ENCODE results near the gene SRP68. TPM values are rescaled to one million over a fixed set of nuclear protein-coding genes. Genes with fewer than 3 reads are reported as not detected.

Gene SRP68
- total and polyA plus RNA-seq, 9 of the 15 experiments (the other 6 are each of a cell fraction or from before 2014, with no cell fraction given), result 29.4 to 92.6 (median 36.2) TPM

DNA sequence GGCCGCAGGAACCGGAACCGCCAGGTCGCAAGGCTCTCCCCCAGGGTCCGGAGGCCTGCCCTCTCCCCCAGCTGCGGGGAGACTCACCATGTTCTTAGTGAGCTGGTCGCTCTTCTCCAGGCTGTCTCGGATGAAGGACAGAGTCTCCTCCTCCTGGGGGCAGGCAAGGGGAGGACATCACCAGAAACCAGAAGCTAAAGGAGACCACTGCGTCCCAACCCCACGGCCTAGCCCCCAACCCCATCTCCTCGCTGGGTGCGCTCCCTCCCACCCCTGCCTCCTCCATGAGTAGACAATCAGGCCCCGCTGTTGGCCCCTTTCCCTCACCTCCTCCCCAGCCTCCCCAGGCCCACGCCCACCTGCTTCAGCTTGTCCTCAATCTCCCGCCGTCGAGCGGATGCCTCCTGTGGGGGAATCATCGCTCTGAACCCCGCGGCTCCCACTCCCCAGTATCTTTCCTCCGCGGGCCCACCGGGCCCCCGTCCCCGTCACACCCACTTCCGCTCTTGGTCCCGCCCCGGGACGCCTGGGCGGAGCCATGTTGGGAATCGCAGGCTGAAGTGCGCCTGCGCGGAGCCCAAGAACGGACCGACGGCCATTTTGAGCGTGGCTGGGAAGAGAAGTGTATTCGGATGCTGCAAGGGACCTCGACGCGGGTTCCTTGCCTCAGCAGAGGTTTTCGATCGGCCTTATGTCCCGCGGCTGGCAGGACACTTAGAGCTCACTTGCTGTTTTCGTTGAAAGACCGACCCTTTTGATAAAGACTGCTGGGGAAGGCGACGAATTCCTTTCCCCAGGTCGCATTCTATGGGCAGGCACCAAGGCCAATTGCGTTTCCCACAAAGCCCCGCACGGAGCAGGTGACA is 31.2 kb upstream of the SRP68 start, which contains the start of gene EXOC7 (continued):
- TF ChIP-seq, protein P1, sequence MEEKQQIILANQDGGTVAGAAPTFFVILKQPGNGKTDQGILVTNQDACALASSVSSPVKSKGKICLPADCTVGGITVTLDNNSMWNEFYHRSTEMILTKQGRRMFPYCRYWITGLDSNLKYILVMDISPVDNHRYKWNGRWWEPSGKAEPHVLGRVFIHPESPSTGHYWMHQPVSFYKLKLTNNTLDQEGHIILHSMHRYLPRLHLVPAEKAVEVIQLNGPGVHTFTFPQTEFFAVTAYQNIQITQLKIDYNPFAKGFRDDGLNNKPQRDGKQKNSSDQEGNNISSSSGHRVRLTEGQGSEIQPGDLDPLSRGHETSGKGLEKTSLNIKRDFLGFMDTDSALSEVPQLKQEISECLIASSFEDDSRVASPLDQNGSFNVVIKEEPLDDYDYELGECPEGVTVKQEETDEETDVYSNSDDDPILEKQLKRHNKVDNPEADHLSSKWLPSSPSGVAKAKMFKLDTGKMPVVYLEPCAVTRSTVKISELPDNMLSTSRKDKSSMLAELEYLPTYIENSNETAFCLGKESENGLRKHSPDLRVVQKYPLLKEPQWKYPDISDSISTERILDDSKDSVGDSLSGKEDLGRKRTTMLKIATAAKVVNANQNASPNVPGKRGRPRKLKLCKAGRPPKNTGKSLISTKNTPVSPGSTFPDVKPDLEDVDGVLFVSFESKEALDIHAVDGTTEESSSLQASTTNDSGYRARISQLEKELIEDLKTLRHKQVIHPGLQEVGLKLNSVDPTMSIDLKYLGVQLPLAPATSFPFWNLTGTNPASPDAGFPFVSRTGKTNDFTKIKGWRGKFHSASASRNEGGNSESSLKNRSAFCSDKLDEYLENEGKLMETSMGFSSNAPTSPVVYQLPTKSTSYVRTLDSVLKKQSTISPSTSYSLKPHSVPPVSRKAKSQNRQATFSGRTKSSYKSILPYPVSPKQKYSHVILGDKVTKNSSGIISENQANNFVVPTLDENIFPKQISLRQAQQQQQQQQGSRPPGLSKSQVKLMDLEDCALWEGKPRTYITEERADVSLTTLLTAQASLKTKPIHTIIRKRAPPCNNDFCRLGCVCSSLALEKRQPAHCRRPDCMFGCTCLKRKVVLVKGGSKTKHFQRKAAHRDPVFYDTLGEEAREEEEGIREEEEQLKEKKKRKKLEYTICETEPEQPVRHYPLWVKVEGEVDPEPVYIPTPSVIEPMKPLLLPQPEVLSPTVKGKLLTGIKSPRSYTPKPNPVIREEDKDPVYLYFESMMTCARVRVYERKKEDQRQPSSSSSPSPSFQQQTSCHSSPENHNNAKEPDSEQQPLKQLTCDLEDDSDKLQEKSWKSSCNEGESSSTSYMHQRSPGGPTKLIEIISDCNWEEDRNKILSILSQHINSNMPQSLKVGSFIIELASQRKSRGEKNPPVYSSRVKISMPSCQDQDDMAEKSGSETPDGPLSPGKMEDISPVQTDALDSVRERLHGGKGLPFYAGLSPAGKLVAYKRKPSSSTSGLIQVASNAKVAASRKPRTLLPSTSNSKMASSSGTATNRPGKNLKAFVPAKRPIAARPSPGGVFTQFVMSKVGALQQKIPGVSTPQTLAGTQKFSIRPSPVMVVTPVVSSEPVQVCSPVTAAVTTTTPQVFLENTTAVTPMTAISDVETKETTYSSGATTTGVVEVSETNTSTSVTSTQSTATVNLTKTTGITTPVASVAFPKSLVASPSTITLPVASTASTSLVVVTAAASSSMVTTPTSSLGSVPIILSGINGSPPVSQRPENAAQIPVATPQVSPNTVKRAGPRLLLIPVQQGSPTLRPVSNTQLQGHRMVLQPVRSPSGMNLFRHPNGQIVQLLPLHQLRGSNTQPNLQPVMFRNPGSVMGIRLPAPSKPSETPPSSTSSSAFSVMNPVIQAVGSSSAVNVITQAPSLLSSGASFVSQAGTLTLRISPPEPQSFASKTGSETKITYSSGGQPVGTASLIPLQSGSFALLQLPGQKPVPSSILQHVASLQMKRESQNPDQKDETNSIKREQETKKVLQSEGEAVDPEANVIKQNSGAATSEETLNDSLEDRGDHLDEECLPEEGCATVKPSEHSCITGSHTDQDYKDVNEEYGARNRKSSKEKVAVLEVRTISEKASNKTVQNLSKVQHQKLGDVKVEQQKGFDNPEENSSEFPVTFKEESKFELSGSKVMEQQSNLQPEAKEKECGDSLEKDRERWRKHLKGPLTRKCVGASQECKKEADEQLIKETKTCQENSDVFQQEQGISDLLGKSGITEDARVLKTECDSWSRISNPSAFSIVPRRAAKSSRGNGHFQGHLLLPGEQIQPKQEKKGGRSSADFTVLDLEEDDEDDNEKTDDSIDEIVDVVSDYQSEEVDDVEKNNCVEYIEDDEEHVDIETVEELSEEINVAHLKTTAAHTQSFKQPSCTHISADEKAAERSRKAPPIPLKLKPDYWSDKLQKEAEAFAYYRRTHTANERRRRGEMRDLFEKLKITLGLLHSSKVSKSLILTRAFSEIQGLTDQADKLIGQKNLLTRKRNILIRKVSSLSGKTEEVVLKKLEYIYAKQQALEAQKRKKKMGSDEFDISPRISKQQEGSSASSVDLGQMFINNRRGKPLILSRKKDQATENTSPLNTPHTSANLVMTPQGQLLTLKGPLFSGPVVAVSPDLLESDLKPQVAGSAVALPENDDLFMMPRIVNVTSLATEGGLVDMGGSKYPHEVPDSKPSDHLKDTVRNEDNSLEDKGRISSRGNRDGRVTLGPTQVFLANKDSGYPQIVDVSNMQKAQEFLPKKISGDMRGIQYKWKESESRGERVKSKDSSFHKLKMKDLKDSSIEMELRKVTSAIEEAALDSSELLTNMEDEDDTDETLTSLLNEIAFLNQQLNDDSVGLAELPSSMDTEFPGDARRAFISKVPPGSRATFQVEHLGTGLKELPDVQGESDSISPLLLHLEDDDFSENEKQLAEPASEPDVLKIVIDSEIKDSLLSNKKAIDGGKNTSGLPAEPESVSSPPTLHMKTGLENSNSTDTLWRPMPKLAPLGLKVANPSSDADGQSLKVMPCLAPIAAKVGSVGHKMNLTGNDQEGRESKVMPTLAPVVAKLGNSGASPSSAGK (IDR thresholded peaks at IDR 0.05), result peak; percentile 68
- TF ChIP-seq KDM1A (IDR thresholded peaks at IDR 0.05) (no peak), SOX6 (IDR thresholded peaks at IDR 0.05) (no peak), HEY1 (CRISPR knock-in tag; IDR thresholded peaks at IDR 0.05; ENCODE audit: borderline replicate concordance) (no peak), STAG1 (CRISPR knock-in tag; IDR thresholded peaks at IDR 0.05; ENCODE audit: borderline replicate concordance) (no peak), ZNF311 (CRISPR knock-in tag; IDR thresholded peaks at IDR 0.05) (peak; percentile 49; the same call in 1 of the 2 replicates), POLR3G (IDR thresholded peaks at IDR 0.05; ENCODE audit: extremely low read depth, insufficient read length, insufficient replicate concordance) (no peak), ZNF778 (CRISPR knock-in tag; IDR thresholded peaks at IDR 0.05) (no peak), ILF3 (IDR thresholded peaks at IDR 0.05; ENCODE audit: borderline replicate concordance) (no peak), RBM22 (IDR thresholded peaks at IDR 0.05; ENCODE audit: low read depth, low read length, poor library complexity, severe bottlenecking) (no peak), DPF2 (IDR thresholded peaks at IDR 0.05) (no peak)
- TF ChIP-seq, protein P2, sequence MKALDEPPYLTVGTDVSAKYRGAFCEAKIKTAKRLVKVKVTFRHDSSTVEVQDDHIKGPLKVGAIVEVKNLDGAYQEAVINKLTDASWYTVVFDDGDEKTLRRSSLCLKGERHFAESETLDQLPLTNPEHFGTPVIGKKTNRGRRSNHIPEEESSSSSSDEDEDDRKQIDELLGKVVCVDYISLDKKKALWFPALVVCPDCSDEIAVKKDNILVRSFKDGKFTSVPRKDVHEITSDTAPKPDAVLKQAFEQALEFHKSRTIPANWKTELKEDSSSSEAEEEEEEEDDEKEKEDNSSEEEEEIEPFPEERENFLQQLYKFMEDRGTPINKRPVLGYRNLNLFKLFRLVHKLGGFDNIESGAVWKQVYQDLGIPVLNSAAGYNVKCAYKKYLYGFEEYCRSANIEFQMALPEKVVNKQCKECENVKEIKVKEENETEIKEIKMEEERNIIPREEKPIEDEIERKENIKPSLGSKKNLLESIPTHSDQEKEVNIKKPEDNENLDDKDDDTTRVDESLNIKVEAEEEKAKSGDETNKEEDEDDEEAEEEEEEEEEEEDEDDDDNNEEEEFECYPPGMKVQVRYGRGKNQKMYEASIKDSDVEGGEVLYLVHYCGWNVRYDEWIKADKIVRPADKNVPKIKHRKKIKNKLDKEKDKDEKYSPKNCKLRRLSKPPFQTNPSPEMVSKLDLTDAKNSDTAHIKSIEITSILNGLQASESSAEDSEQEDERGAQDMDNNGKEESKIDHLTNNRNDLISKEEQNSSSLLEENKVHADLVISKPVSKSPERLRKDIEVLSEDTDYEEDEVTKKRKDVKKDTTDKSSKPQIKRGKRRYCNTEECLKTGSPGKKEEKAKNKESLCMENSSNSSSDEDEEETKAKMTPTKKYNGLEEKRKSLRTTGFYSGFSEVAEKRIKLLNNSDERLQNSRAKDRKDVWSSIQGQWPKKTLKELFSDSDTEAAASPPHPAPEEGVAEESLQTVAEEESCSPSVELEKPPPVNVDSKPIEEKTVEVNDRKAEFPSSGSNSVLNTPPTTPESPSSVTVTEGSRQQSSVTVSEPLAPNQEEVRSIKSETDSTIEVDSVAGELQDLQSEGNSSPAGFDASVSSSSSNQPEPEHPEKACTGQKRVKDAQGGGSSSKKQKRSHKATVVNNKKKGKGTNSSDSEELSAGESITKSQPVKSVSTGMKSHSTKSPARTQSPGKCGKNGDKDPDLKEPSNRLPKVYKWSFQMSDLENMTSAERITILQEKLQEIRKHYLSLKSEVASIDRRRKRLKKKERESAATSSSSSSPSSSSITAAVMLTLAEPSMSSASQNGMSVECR (CRISPR knock-in tag; IDR thresholded peaks at IDR 0.05), result peak; percentile 88
